ELR (cell line): ENCODE results near the gene NUDT8.

Source experiments
- DNase-seq: peaks from one replicate; pipeline ENCODE4 v3.0.0-alpha.2; 2015; ENCODE audit warnings: low read depth

Gene NUDT8, protein sequence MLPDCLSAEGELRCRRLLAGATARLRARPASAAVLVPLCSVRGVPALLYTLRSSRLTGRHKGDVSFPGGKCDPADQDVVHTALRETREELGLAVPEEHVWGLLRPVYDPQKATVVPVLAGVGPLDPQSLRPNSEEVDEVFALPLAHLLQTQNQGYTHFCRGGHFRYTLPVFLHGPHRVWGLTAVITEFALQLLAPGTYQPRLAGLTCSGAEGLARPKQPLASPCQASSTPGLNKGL

DNA sequence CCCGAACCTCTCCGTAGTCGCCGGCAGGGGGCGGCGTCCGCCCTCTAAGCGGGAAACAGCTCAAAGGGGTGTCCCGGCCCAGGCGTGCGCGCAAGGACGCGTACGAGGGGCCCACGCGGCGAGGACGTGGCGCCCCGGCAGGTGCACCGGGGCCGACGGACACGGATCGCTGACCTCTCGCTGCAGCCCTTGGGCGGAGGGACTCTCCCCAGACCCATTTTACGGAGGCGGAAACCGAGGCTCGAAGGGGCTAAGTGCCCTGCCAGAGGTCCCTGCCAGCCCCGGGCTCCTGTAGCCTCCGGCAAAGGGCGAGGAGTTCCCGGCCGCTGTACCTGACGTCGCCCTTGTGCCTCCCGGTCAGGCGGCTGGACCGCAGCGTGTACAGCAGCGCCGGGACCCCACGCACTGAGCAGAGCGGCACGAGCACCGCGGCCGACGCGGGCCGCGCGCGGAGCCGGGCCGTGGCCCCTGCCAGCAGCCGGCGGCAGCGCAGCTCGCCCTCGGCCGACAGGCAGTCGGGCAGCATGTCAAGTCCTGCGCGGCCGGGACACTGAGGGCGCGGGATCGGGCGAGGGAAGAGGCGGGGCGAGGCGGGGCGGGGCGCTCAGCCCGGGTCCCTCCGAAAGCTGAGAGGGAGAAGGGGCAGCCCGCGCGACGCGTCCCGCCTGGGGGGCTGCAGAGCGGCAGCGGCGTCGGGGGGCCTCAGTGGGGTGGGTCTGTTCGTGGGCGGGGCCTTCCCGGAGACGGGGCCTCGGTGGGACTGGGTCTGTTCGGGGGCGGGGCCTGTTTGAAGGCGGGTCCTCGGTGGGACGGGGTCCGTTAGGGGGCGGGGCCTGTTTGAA is at the start of gene NUDT8:
TSS of gene NUDT8 (minus strand) at position 552 of the 842 bp plus-strand sequence. CDS start at position 526, 26 bp downstream.
- DNase-seq: peak; percentile 84

DNA sequence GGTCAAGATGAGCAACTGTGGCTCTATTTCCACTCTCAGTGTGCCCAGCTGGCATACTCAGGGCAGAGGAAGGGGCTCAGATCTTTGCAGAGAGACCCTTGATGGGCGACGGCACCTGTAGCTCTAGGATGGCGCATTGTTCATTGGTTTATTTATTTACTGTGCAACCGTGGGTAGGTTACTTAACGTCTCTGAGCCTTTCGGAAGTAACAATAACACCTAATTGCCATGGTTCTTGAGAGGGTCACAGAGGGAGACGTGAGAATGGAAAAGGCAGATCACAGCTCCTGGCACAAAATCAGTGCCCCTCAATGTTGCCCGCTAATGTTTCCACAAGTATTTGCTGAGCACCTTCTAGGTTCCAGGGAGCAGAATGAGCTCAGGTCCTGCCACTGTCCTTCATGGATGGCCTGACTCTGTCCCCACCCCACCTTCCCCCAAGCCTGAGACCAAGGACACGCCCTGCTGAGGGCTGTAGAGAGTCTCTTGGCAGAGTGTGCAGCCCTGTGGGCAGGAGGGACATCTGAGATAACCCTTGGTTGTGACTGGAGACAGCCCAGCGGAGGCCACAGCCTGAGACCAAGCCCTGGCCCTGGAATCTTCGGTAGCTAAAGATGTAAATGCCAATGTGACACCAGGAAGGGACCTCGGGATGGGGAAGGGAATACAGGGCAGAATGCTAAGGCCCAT is 45.5 kb upstream of the NUDT8 start:
- no peak for DNase-seq

DNA sequence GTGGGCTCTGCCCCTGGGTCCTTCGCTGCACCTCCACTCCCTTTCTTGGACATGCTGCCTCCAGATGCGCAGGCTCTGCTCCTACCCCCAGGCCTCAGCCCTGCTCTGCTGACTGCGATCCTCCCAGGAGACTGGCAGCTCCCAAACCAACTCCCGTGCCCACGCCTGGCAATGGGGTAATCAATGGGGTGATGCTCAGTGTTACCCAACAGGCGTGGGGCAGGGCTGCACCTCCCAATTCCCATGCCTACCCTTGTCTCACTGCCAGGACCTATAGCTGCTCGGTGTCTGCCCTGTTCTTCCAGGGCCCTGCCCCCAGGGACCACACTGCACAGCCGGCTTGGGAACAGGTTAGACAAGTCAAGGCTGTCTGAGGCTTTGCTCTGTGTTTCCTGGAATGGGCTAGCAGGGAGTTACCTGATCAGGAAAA is 44.7 kb upstream of the NUDT8 start, which contains the start of gene ALDH3B2:
TSS of gene ALDH3B2 (minus strand) at position 182 of the 430 bp plus-strand sequence. CDS start 7,688 bp downstream, outside the sequence.
- DNase-seq: no peak

DNA sequence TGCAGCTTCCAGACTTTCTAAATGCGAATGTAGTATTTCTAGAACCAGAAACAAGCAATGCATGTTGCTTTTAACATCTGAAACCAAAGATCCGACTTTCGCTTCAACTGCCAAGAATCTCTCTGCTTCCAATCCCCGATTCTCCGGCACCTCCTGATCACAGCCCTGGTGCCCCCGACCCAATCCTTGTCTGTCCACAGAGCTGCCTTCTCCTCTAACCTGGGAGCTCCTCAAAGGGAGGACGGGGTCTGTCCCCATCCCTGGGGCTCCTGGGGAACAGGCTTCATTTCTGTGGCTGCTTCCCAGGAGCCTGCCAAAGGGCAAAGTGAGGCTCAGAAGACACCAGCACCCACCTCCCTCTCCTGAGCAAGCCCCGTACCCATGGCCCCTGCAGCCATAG is 44.2 kb upstream of the NUDT8 start:
- no peak for DNase-seq

DNA sequence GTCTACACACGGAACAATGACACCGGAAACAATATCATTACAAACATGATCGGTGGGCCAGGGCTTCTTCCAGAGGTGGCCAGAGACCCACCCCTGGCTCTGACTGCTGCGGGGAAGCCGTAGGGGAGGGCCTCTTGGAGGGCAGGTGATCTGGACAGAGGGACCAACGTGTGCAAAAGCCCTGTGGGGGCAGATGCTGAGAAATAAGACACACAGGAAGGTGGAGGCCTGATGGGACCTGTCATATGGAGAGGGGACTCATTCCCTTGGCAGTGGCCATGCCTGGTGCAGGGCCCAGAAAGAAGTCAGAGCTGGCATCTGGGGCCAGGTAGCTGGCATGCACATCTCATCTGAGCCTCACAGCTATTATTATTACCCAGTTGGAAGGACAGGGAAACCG is 43.6 kb upstream of the NUDT8 start:
- DNase-seq: no peak

DNA sequence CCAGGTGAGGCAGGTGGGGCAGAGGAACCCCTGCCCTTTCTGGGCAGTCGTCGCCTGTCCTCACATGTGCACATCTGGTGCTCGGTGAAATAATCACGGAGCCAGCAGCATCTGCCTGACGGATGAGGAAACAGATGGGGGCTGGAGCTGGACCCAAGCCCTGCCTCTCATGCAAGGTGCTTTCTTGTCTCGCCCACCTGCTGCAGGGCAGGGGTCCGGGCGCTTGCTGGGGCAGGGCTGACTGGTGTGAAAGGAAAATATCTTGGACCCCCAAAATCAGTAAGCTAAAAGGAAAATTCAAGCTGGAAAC is 41.4 kb upstream of the NUDT8 start:
- DNase-seq: no peak

DNA sequence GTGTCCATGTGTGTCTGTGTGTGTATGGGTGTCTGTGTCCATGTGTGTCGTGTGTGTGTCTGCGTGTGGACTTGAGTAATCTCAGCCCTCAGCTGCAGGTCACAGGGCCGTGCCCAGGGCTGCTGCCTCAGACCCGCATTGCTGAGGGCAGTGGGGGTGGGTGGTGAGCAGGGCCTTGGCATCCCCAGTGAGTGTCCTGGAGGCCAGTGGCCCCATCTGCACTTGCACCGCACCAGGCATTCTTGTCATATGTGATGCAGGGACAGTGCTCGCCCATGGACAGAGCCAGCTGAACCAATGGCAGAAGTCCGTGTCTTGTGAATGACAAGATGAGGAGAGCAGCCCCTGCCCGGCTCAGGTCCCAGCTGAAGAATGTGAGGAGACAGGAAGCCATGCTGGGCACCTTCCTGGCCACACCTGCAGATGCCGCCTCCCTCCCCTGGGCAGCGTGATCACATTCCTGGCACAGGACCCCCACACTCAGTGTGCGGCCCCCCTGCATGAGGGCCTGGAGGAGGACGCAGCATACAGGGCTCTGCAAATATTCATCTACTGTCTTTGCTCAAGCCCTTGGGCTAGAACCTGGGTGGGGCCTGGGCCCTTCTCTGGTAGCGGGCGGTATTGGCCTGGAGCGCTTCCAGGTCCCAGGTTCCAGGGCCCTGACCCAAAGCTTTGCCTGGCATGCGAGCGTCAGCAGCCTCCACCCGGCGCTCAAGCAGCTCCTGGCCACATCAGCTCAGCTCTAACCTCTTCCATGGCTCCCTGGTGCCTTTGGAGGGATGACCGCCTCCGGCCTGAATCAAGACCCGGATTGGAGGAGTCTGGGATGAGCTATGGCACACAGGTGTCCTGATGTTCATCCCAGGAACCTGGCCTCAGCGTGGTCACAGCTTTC is 40.8 kb upstream of the NUDT8 start:
- no peak for DNase-seq

DNA sequence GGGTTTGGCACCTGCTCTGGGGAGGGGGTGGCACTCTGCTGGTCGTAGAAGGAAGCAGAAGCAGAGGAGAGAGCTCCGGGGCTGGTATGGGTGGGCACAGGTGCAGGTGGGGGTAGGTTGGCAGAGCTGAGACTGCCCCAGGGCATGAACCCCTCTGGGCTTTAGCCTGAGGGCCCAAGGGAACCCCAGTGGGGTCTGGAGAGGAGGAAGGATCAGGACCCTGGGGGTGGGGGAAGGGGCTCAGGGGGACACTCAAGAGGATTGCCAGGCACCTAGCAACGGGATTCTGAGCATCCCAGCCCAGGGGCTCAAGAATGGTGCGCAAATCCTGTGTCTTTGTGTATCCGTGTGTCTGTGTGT is 38.4 kb upstream of the NUDT8 start:
- DNase-seq: no peak

DNA sequence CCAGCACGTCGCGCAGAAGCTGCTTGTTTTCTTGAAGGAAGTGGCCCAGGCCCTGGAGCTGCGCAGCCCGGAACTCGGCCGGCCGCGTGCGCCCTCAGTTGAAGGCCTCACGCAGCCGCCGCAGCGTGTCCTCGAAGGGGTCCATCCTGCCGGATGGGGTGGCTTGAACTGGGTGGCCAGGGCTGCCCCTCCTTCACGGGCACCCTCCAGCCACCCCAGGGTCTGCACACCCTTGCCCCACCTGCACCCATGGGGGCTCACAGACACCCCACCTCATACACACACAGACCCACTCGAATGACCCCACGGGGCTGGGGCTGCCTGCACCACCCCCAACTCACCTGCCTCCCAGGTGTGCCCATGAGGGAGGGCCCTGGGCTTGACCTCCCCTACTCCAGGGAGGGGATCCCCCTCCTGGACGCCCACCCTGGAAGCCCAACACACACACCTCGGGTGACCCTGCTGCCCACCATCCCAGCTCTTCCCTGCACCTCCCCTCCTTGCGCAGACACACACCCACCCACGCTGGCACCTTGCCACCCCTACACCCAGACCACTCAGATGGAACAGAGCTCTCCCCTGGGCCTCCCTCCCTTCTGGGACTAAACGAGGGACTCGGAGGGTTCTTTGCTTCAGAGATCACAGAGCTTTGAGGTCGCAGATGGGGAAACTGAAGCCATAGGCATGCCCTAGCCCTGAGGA is 37.9 kb upstream of the NUDT8 start:
- DNase-seq: no peak

DNA sequence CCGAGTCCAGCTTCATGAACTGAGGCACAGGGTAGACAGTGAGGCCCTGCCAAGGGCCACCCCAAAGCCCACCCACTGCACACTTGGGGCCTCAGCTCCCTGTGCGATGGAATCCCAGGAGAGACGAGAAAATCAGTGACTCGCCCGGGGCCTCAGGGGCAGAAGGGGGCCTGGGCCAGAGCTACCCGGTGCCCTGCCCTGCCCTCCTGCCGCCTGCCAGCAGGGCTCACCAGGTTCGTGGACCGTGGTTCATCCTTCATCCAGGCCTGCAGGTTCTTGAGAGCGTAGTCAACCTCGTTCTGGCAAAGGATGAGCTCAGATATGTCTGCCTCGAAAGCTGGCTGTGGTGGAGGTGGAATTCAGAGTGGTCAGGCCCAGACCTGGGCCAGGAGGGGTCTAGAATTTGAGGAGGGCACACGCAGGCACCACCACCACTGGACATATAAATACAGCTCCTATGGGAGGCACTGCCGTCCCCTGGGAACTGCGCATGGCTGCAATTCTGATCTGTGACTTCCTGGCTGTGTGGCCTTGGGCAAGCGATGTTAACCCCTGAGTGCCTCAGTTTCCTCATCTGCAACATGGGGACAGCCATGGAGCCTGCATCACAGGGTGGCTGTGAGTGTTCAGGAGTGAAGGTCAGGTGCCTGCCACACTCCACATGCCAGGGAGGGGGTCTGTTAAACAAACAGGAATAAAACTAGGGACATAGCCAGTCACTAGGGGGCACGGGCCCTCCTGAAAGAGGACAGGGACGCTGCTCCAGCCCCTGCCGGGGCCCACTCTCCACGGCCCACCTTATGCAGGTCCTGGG is 37.1 kb upstream of the NUDT8 start:
- DNase-seq: no peak

DNA sequence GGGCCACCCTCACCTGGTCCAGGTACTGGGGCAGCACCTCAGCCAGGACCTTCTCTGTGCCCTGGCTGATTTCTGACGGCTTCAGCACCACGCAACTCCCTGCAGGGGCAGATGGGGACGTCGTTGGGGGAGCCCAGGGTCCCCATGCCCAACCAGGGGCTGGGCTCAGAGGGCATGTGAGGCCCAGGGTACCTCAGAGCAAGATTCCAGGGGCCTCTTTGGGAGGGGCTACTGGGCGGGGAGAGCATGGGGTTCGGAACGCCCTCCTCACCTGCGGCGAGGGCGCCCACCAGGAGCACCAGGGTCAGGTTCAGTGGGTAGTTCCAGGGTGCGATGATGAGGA is 36.5 kb upstream of the NUDT8 start:
- DNase-seq: no peak

DNA sequence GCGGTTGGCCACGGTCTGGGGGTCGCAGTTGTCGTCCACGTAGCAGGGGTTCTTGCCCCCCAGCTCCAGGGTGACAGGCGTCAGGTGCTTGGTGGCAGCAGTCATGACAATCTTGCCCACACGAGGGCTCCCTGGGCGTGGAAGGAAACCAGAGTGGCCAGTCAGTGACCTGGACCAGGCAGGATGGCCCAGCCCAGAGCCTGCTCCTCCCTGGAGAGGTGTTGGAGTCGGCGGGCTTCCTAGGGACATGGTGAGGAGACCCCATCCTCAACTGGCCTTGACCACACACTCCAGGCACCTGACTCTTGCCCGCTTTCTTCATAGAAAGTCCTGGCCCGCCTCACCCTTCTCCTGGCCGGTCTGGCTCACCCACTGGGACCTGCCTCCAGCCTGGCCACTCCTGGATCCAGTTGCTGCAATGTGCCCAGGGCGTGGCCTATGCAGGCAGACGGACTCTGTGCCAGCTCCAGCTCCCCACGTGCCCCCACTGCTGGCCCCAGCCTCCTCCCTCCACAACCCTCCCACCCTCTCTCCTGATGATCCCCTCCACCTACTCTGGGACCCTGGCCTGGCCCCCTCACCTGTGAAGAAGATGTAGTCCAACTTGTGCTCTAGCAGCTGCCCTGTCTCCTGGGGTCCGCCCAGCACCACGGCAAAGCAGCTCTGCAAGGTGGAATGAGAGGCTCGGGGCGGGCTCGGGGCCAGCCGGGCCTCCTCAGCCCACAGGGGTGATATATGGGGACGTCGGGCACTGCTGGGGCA is 36.0 kb upstream of the NUDT8 start:
- DNase-seq: peak; percentile 29

DNA sequence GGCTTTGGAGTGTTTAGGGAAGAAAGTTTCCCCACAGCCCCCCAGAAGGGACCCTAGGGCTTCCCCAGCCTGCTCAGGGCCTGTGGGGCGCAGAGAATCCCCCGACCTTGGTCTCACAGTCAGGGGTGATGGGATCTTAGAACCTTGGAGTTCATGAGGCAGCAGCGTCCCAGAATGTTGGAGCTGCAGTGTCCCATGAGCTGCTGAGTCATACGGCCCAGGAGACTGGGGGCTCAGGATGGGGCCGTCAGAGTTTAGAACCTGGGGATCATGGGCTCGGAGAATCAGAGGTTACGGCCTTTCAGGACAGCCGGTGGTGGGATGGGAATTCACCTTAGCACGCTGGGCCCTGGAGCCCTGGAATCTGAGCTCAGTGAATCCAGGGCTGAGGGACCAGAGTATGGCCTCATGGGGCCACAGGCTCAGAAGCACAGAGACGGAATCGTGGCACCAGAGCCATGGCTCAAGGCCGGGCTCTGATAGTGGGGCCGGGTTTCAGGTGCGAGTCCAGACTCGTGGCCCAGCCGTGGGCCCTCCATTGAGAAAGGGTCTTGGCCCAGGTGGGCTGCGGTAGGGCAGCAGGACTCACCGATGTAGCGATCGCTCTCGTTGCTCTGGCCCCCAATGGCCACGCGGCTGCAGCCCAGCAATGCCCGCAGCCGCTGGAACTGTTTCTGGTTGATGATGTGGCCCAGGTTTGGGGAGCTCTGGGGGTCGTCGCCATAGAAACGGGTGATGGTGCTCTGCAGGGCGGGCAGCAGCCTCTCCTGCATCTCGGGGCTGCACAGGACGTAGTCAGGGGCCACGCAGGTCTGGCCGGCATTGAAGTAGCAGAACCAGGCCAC is 35.2 kb upstream of the NUDT8 start:
- no peak for DNase-seq

DNA sequence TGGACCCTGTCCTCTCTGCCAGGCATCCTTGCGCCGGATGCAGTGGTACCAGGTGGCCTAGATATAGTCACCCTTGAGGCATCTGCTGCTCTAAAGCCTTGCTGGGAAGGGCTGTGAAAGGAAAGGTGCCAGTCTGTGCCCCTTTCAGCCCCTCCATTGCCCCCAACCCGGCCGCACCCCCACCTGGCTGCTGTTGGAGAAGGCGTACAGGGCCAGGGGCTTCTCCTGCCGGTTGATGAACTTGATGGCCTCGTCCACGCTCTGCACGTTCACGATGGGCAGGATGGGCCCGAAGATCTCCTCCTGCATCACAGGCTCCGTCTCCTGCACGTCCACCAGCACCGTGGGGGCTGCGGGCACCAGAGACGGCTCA is 34.5 kb upstream of the NUDT8 start:
- no peak for DNase-seq

DNA sequence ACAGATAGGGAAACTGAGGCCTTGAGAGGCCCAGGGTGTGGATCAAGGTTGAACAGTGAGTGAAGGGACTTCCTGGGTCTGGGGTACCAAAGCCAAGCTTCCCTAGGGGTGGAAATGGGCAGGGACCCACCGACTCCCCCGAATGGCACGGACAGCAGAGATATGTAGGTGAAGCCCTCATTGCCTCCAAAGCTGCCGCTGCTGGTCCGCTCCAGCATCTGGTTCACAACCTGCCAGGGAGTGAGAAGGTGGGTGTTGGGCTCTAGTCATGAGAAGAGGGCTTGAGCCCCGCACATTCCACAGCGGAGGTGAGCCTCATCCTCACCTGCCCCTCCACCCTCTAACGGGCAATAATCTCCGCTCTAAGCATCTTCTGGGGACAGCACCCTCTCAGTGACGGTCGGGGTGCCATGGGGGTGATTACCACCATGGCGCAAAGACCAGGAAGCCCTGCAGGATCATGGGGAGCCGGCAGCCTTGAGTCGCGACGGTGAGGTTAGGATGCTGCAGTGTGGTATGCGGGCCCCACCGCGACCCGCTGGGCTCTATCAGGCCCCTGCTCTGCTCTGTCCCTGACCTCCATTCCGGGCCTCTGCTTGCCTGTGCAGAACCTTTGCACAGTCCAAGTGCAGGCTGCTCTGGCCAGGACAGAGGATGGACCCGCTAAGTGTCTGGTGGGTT is 33.9 kb upstream of the NUDT8 start:
- no peak for DNase-seq

DNA sequence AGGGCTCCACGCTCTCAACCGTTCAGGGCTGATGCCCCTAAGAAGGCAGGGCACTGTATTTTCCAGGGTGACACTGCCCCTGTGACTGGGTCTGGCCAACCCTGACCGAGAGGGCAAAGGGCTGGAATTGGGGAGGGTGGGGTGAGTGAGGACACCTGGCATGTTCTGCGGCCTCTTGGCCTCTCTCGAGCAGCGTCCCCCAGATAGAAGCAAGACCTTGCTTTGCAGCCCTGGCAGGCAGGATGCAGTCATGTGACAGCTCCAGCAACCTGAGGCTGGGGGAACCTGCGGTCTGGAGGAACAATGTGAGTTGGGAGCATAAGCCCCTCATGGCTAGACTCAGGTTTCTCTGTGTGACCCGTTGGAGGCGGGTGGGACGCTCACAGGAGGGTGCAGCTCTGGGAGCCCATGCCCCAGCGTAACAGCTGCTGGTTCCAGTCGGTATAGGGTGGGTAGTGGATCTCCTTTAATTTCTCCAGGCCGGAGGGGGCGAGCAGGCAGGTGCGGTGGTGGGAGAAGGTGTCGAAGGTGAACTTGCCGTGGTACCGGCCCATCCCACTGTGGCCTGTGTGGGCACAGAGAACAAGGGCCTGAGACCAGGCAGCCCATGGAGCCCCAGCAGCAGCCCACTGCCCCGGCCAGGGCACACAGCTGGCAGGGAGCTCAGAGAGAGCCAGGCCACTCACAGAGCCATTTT is 33.2 kb upstream of the NUDT8 start:
- DNase-seq: no peak

DNA sequence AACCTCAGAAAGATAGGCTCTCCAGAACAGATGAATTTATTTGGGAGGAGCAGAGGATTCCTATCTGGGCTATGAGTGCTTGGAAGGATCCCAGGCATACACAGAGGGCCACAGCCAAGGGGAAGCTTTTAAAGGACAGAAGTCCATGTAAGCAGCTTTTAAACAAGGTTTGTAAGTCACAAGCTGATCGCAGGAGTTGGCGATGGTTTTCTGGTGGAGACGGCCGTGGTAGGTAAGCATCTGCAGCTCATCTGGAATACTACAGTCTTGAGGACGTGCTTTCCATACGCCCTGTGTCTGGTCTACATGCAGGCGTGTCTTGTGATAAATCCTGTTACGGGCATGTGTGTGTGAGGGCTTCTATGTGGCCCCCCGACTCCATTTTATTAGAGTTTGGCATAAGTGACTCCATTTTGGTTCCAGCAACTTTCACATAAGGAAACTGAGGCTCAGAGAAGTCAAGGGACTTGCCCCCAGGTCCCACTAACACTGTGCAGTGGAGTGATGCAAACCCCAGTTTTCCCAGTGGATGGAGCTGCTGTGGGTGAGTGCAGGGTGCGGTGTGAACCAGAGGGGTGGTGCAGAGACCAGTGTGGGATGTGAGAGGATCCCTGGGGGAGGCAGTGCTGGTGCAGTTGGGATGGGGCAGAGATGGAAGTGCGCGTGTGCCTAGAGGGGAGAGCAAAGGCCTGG is 32.6 kb upstream of the NUDT8 start:
- no peak for DNase-seq
